Lower lobe of right lung (tissue), 2 donors: ENCODE data around the gene CAPN13. TPM values are rescaled to one million over a fixed set of nuclear protein-coding genes. Genes with fewer than 3 reads are reported as not detected.

Experiments used
- ATAC-seq, 2 donors: fragments of 200-7000 bp; cut with Tn5 transposase; one replicate each; pipeline ENCODE4 v1.9.1; 2020 to 2022; ENCODE audit warnings: mild to moderate bottlenecking in 2 of 2, moderate library complexity in 2 of 2
- DNase-seq: peaks from one replicate; pipeline ENCODE4 v3.0.0-alpha.2; 2020
- H3K27ac ChIP-seq: fragments of 200-600 bp; one replicate; pipeline ENCODE4 v1.8.0; 2022
- H3K27me3 ChIP-seq: fragments of 200-600 bp; one replicate; pipeline ENCODE4 v1.8.0; 2022; ENCODE audit warnings: low read depth
- H3K36me3 ChIP-seq: fragments of 200-600 bp; one replicate; pipeline ENCODE4 v1.8.0; 2022; ENCODE audit warnings: mild to moderate bottlenecking
- H3K4me1 ChIP-seq: fragments of 200-600 bp; one replicate; pipeline ENCODE4 v1.8.0; 2022
- H3K4me3 ChIP-seq: fragments of 200-600 bp; one replicate; pipeline ENCODE4 v1.8.0; 2022; ENCODE audit warnings: mild to moderate bottlenecking
- H3K9me3 ChIP-seq: fragments of 200-600 bp; one replicate; pipeline ENCODE4 v1.8.0; 2022
- intact Hi-C: fragments of 100-400 bp; cut with DNase I; formaldehyde crosslinking; loops from one replicate; pipeline ENCODE4 v1.11.0; 2022
- total RNA-seq: library from RNA; stranded (reverse); fragmentation: NEBNext Ultra II Directional; extraction: Animal tissue kit (Norgen Biotek cat#: 25700); gene quantifications from one replicate; pipeline ENCODE4 v1.2.1, GENCODE V29; 2021
- TF ChIP-seq, protein P1 (sequence below): fragments of 200-600 bp; IDR thresholded peaks from one replicate; pipeline ENCODE4 v1.8.0; 2022; ENCODE audit warnings: antibody characterized with exemption, mild to moderate bottlenecking
- donor health status: DM: no; HTN: yes; CAD: no; lungs with severe emphysema.

Gene CAPN13
- total RNA-seq, 1 donor from 2014 or later: 23.0 TPM

DNA sequence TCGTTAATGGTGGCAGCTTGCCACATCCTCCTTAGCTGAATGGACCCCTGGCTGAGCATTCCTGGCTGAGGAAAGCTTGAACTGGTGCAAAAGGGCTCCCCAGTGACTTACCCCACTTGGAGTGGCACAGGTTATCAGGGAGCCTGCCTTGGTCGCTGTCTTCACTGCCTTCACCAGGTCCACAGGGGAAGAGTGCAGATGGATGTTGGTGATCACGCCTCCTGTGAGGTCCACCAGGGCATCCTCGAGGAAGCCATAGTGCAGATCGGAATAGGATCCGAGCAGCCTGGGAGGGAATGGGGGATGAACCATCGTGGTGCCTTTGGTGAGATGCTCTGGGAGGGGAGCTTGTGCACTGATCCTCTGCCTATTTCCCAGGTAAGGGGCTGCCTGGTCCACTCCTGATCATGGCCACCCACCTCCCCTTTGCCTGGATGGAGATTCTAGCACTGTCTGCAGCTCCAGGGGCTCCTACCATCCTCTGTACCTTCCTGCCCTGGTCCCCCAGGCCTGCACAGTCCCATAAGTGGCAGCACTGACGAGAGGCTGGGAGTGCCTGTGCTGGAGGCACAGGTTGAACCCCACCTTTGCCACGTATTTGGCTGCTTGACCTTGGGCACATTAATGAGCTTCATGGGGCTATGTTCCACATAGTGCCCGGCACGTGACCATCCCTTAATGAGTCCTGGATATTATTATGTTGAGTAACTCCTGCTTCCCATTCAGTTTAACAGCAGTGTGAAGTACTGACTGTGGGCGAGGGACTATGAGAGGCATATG, 43.0 kb downstream of the CAPN13 start:
- intact Hi-C loops: no loop called here
- no peak overlapping the region for H3K4me3 ChIP-seq
- no peak for ATAC-seq
- H3K27ac ChIP-seq: no peak overlapping the region
- H3K36me3 ChIP-seq: no peaks in the 10 kb centered on the region
- no peaks in the 10 kb centered on the region for H3K27me3 ChIP-seq
- no peaks in the 10 kb centered on the region for H3K9me3 ChIP-seq
- H3K4me1 ChIP-seq: no peaks in the 10 kb centered on the region
- DNase-seq: no peak
- TF ChIP-seq, protein P1, sequence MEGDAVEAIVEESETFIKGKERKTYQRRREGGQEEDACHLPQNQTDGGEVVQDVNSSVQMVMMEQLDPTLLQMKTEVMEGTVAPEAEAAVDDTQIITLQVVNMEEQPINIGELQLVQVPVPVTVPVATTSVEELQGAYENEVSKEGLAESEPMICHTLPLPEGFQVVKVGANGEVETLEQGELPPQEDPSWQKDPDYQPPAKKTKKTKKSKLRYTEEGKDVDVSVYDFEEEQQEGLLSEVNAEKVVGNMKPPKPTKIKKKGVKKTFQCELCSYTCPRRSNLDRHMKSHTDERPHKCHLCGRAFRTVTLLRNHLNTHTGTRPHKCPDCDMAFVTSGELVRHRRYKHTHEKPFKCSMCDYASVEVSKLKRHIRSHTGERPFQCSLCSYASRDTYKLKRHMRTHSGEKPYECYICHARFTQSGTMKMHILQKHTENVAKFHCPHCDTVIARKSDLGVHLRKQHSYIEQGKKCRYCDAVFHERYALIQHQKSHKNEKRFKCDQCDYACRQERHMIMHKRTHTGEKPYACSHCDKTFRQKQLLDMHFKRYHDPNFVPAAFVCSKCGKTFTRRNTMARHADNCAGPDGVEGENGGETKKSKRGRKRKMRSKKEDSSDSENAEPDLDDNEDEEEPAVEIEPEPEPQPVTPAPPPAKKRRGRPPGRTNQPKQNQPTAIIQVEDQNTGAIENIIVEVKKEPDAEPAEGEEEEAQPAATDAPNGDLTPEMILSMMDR: no peak

DNA sequence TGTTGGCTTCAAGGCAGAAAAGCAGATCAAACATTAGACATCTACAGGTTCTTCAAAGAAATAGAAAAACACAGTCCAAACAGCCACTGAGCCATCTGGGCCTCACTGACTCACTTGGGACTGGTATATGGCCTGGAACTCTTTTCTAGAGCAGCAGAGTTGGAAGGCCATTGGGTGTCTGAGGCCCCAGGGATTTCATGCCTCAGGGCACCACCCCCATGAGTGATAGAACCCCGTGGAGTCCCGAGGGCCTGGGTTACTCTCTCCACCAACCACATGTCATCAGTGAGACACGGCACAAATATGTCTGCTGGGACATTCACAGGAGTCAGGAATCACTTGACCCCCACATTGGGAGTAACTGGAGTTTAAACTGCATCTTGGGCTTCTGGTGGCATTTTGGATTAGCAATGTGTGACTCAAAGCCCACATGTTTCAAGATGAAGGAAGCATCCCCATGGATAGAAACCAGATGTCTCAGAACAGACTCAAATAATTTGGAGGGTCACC, 44.0 kb downstream of the CAPN13 start:
- no peak for ATAC-seq
- no peak overlapping the region for H3K4me3 ChIP-seq
- no peaks in the 10 kb centered on the region for H3K9me3 ChIP-seq
- H3K27ac ChIP-seq: no peak overlapping the region
- intact Hi-C loops: no loop called here
- TF ChIP-seq, protein P1: no peak
- H3K36me3 ChIP-seq: no peaks in the 10 kb centered on the region
- no peaks in the 10 kb centered on the region for H3K4me1 ChIP-seq
- no peak for DNase-seq
- H3K27me3 ChIP-seq: no peaks in the 10 kb centered on the region

DNA sequence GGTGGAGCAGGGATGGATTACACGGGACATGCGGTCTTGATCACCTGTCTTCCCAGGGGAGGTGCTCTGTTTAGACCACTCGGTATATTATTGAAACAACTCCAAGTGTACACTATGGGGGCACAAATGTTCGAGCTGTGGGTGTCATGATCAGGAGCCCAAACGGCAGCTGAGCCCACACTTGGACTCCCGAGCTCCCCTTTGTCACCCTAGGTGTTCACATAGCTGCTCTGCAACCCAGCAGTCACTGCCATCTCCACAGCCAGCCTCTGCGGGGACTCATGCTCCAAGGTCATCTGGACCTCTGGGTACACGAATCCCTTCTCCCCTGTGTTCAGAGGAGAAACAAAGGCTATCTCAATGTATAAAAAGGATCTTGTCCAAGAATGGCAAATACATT, 46.0 kb downstream of the CAPN13 start:
- no peaks in the 10 kb centered on the region for H3K36me3 ChIP-seq
- H3K27ac ChIP-seq: no peak overlapping the region
- H3K4me3 ChIP-seq: no peak overlapping the region
- H3K4me1 ChIP-seq: no peaks in the 10 kb centered on the region
- DNase-seq (no peak), ATAC-seq (no peak)
- H3K9me3 ChIP-seq: no peaks in the 10 kb centered on the region
- TF ChIP-seq, protein P1: no peak
- intact Hi-C loops: no loop called here
- no peaks in the 10 kb centered on the region for H3K27me3 ChIP-seq

DNA sequence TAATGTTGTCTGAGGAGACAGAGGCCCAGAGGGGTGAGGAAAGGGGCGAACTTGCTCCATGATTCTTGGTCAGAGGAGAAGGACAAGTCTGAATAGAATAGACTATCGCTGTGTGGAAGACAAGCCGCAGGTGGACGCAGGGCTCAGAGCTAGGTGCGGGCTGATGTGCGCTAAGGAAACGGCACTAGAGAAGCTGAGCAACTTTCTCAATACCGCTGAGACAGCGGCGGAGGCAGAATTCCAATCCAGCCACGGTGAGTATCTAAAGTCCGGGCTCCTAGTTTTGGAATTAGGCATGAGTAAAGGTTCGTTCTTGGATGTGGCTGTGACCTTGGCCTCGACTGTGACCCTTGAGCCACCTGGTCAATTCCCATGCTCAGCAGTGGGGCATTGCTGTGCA, 47.8 kb downstream of the CAPN13 start:
- intact Hi-C loops: no loop called here
- Histone ChIP-seq H3K9me3 (no peaks in the 10 kb centered on the region), H3K4me1 (no peaks in the 10 kb centered on the region), H3K27ac (no peak overlapping the region), H3K36me3 (no peaks in the 10 kb centered on the region), H3K27me3 (no peaks in the 10 kb centered on the region), H3K4me3 (no peak overlapping the region)
- ATAC-seq (no peak), DNase-seq (no peak)
- TF ChIP-seq, protein P1: no peak

DNA sequence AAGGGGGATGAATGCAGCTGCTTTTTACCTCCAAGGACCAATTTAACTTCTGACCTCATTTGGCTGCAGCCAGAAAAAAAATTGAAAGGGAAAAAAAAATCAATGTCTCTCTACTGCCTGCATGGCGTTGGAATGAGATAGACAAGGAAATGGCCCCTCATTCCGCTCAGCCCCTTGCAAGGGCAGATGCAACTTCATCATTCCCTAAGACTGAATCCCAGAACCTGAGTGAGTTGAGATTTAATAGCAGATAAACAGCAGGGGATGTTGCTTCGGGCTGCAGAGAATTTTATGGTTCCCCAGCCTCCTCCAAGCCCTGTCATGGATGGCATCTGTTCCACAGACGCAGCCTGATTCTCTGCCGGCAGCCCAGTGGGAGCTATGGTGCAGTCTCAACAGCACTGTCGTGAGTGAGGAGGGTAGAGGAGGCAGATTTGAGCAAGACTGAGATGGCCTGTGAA, 49.0 kb downstream of the CAPN13 start:
- ATAC-seq: no peak
- intact Hi-C loops: no loop called here
- Histone ChIP-seq H3K4me1 (no peaks in the 10 kb centered on the region), H3K27ac (no peak overlapping the region), H3K4me3 (no peak overlapping the region), H3K27me3 (no peaks in the 10 kb centered on the region), H3K36me3 (no peaks in the 10 kb centered on the region), H3K9me3 (no peaks in the 10 kb centered on the region)
- no peak for DNase-seq
- TF ChIP-seq, protein P1: no peak
